Thyroid gland (tissue), 4 donors: ENCODE results near the gene COA5.

Source experiments
- POLR2A ChIP-seq, 2 donors: fragments of 450-650 bp; IDR thresholded peaks; one replicate each; pipeline ENCODE4 v1.6.1; 2017; ENCODE audit warnings: antibody characterized with exemption in 2 of 2, mild to moderate bottlenecking in 2 of 2, moderate library complexity in 1 of 2
- TF ChIP-seq, protein P1 (sequence below), 6 experiments: fragments of 200-600 bp in 3 of 6; fragments of 450-650 bp in 3 of 6; sonication (generic) in 3 of 6; IDR thresholded peaks; one replicate each; pipeline ENCODE4 v1.5.1; 2016 to 2019; ENCODE audit warnings: antibody characterized with exemption in 6 of 6, mild to moderate bottlenecking in 2 of 6, inconsistent platforms in 1 of 6, moderate library complexity in 1 of 6

DNA sequence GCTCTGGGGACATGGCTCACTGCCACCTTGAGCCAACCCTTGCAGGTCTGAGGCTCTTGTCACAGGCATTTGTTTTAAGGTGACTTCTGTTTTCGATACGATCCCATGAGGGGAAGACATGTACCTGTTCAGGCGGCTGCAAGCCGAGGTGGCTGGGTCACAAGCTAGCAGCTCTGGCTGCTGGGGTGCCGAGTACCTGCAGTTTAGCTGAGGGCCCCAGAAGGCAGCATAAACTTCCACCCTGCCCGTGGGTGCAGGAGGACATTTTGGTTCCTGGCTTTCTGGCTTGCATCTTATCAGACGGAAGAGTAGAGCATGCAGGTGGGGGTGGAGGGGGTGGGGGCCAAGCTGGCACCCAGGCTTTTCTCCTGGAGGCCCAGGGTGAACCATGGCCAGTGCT lies 28.4 kb downstream of the COA5 start:
- TF ChIP-seq, protein P1, sequence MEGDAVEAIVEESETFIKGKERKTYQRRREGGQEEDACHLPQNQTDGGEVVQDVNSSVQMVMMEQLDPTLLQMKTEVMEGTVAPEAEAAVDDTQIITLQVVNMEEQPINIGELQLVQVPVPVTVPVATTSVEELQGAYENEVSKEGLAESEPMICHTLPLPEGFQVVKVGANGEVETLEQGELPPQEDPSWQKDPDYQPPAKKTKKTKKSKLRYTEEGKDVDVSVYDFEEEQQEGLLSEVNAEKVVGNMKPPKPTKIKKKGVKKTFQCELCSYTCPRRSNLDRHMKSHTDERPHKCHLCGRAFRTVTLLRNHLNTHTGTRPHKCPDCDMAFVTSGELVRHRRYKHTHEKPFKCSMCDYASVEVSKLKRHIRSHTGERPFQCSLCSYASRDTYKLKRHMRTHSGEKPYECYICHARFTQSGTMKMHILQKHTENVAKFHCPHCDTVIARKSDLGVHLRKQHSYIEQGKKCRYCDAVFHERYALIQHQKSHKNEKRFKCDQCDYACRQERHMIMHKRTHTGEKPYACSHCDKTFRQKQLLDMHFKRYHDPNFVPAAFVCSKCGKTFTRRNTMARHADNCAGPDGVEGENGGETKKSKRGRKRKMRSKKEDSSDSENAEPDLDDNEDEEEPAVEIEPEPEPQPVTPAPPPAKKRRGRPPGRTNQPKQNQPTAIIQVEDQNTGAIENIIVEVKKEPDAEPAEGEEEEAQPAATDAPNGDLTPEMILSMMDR (IDR thresholded peaks at IDR 0.05), result no peak
- TF ChIP-seq POLR2A (IDR thresholded peaks at IDR 0.05), result no peak
